Measurements from ENCODE around the gene NFYB. TPM values are rescaled to one million over a fixed set of nuclear protein-coding genes. Genes with fewer than 3 reads are reported as not detected.

NFYB gene
- total and polyA plus RNA-seq, 9 of the 15 experiments (the other 6 are each of a cell fraction or from before 2014, with no cell fraction given) = 14.5 to 51.5 (median 32.3) TPM

- TF ChIP-seq JUND (IDR thresholded peaks at IDR 0.05; ENCODE audit: borderline replicate concordance, low read depth, low read length) (peak; percentile 51; the same call in 1 of the 2 replicates), JUND (tag; IDR thresholded peaks at IDR 0.05; ENCODE audit: borderline replicate concordance, low read depth, low read length) (no peak; the same call in 2 of the 3 replicates), C11orf30 (IDR thresholded peaks at IDR 0.05; ENCODE audit: low read depth) (peak; percentile 42; the same call in 1 of the 2 replicates), RFX5 (IDR thresholded peaks at IDR 0.05; ENCODE audit: low read depth, low read length) (no peak), REST (IDR thresholded peaks at IDR 0.05; ENCODE audit: borderline replicate concordance) (no peak), REST (CRISPR knock-in tag; IDR thresholded peaks at IDR 0.05; ENCODE audit: low read depth) (no peak), MAFF (IDR thresholded peaks at IDR 0.05; ENCODE audit: low read length) (0 out of 2 replicates have a peak, but pooled peaks have one; percentile 27), SMARCA4 (IDR thresholded peaks at IDR 0.05) (0 out of 2 replicates have a peak, but pooled peaks have one; percentile 13), HNRNPH1 (optimal IDR thresholded peaks at IDR 0.05; ENCODE audit: low read depth, low read length) (no peak), ZNF324 (CRISPR knock-in tag; IDR thresholded peaks at IDR 0.05) (no peak), POU5F1 (IDR thresholded peaks at IDR 0.05; ENCODE audit: borderline replicate concordance, low read depth, low read length, partially characterized antibody) (no peak), ZKSCAN1 (IDR thresholded peaks at IDR 0.05; ENCODE audit: low read depth, low read length) (peak; percentile 93), CXXC5 (CRISPR knock-in tag; IDR thresholded peaks at IDR 0.05) (no peak)
These were observed 17.9 kb upstream of the NFYB start (continued) for GRCh38 chr12:104155711-104156555.

Measured in K562 (cell line).